Mammary epithelial cell (primary cell): ENCODE data around the gene KMT2C.
"Not testable (repeated sequence)": the region's sequence is repeated elsewhere in the genome, so short reads cannot be mapped to it uniquely, and the experiment has no call there.

ENCODE experiments used
- CTCF ChIP-seq, 2 donors: IDR thresholded peaks in 1 of 2; conservative IDR thresholded peaks in 1 of 2; 2 replicates each; pipeline ENCODE4 v1.5.1; 2011 to 2012; ENCODE audit warnings: inconsistent platforms in 2 of 2, low read length in 2 of 2, mild to moderate bottlenecking in 2 of 2, control low read depth in 1 of 2, low read depth in 1 of 2; ENCODE audit not compliant: insufficient read depth in 1 of 2; ENCODE audit errors: extremely low read depth in 1 of 2
- EZH2 ChIP-seq: IDR thresholded peaks from 2 replicates; pipeline ENCODE4 v1.6.1; 2012; ENCODE audit warnings: low read length, inconsistent platforms, borderline replicate concordance

- TF ChIP-seq CTCF (conservative IDR thresholded peaks at IDR 0.05 in 1 of 2, IDR thresholded peaks at IDR 0.05 in 1 of 2; ENCODE audit: extremely low read depth in 1 of 2, insufficient read depth in 1 of 2, low read depth in 1 of 2, low read length in 2 of 2); EZH2: not testable (repeated sequence)
Observed at GRCh38 chr7:152353281-152353680, 82.5 kb downstream of the KMT2C start.
